ENCODE measurements around the gene ATP9B. TPM values are rescaled to one million over a fixed set of nuclear protein-coding genes. Genes with fewer than 3 reads are reported as not detected.

The ATP9B gene
- total and polyA plus RNA-seq, 10 of the 15 experiments (the other 5 are each of a cell fraction or from before 2014, with no cell fraction given): 0.74 to 20.7 (median 12.9) TPM

GRCh38 chr18:79321625-79322405, 252.6 kb downstream of the ATP9B start:
- POLR2A ChIA-PET: no interaction called here
- TF ChIP-seq JUND (IDR thresholded peaks at IDR 0.05; ENCODE audit: low read depth, low read length): no peak
- no peak for TF ChIP-seq YY1 (IDR thresholded peaks at IDR 0.05; ENCODE audit: low read depth, low read length)
- TF ChIP-seq, protein P1, sequence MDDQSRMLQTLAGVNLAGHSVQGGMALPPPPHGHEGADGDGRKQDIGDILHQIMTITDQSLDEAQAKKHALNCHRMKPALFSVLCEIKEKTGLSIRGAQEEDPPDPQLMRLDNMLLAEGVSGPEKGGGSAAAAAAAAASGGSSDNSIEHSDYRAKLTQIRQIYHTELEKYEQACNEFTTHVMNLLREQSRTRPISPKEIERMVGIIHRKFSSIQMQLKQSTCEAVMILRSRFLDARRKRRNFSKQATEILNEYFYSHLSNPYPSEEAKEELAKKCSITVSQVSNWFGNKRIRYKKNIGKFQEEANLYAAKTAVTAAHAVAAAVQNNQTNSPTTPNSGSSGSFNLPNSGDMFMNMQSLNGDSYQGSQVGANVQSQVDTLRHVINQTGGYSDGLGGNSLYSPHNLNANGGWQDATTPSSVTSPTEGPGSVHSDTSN (IDR thresholded peaks at IDR 0.05; ENCODE audit: insufficient replicate concordance, low read depth, low read length): no peak
- no peak for TF ChIP-seq KDM1A (IDR thresholded peaks at IDR 0.05; ENCODE audit: borderline replicate concordance)
- TF ChIP-seq, protein P2, sequence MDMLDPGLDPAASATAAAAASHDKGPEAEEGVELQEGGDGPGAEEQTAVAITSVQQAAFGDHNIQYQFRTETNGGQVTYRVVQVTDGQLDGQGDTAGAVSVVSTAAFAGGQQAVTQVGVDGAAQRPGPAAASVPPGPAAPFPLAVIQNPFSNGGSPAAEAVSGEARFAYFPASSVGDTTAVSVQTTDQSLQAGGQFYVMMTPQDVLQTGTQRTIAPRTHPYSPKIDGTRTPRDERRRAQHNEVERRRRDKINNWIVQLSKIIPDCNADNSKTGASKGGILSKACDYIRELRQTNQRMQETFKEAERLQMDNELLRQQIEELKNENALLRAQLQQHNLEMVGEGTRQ (IDR thresholded peaks at IDR 0.05; ENCODE audit: borderline replicate concordance, low read depth, low read length): no peak
- TF ChIP-seq SUZ12 (IDR thresholded peaks at IDR 0.05; ENCODE audit: unreplicated experiment): no peak
- no peak for TF ChIP-seq PAX8 (IDR thresholded peaks at IDR 0.05)
- no peak for TF ChIP-seq RFX5 (IDR thresholded peaks at IDR 0.05; ENCODE audit: low read depth, low read length)
- TF ChIP-seq JUNB (IDR thresholded peaks at IDR 0.05): no peak
- no peak for TF ChIP-seq NFIC (IDR thresholded peaks at IDR 0.05; ENCODE audit: low read depth, low read length)
- H3K9me3 ChIP-seq (replicated peaks; ENCODE audit: control insufficient read depth, insufficient read depth, low read length): no peaks in the 10 kb centered on the region
- SMC1A ChIA-PET (ENCODE audit: uncharacterized antibody, unreplicated experiment): no interaction called here
- RAD21 ChIA-PET (ENCODE audit: unreplicated experiment): no interaction called here
- H2AFZ ChIP-seq (ENCODE audit: control insufficient read depth, low read depth, low read length): no peak overlapping the region
- CTCF ChIA-PET: no interaction called here
- in situ Hi-C loops (cut with MboI) (no loop called here), intact Hi-C loops (cut with micrococcal nuclease; ENCODE audit: unreplicated experiment) (no loop called here)
- no peak for DNase-seq (ENCODE audit: low read depth, low spot score)
- H3K4me3 ChIP-seq: no peak overlapping the region
- H3K4me2 ChIP-seq (ENCODE audit: control insufficient read depth, insufficient read depth): no peak overlapping the region
- no peaks in the 10 kb centered on the region for H3K27me3 ChIP-seq (replicated peaks in 1 of 2; ENCODE audit: control insufficient read depth in 2 of 2, insufficient read depth in 2 of 2, low read length in 1 of 2)
- FAIRE-seq: no peak
- H4K20me1 ChIP-seq (ENCODE audit: control insufficient read depth, insufficient read depth): no peaks in the 10 kb centered on the region
- ATAC-seq: no peak
- H3K36me3 ChIP-seq (ENCODE audit: control insufficient read depth in 2 of 2, insufficient read depth in 2 of 2, low read length in 1 of 2): no peaks in the 10 kb centered on the region; a peak in 2 of 4 replicates
- H3K9ac ChIP-seq (ENCODE audit: control insufficient read depth, insufficient read depth, low read length): no peak overlapping the region
- 90% methylated on average over 17 of the region's 17 CpGs for WGBS (ENCODE audit: insufficient coverage, insufficient replicate concordance, low lambda C conversion rate, missing lambda C conversion rate)
- no peaks in the 10 kb centered on the region for H3K79me2 ChIP-seq (ENCODE audit: control insufficient read depth, insufficient read depth, low read length)
- no peaks in the 10 kb centered on the region; the same call in 1 of the 2 replicates for H3K4me1 ChIP-seq (ENCODE audit: control insufficient read depth, insufficient read depth, low read length)
- H3K27ac ChIP-seq (ENCODE audit: control insufficient read depth, insufficient read depth): no peak overlapping the region
- BruUV-seq (replicated peaks): no TSS peak
